Muscle of arm (tissue), 14 donors: ENCODE results near the gene TBL1X. TPM values are rescaled to one million over a fixed set of nuclear protein-coding genes. Genes with fewer than 3 reads are reported as not detected.
"Not testable (repeated sequence)": the region's sequence is repeated elsewhere in the genome, so short reads cannot be mapped to it uniquely, and the experiment has no call there.

ENCODE experiments used
- DNase-seq: peaks from one replicate; pipeline ENCODE4 v3.0.0-alpha.2; 2013
- long read RNA-seq, 11 donors: transcript quantifications; one replicate each; lab custom pipeline, GENCODE V29; 2026
- polyA plus RNA-seq, 12 donors: library from polyadenylated mRNA; unstranded; fragments of 120-200 nt; gene quantifications; one replicate each; pipeline ENCODE4 v1.2.1, GENCODE V29; 2013; ENCODE audit not compliant: insufficient read length in 12 of 12

The TBL1X gene
- polyA plus RNA-seq = 10 to 100 TPM in 8 of 12 donors, 1 to 10 TPM in 3, not detected in 1; 7.8 to 21.0 (median 12.3) TPM
- long read RNA-seq, donor 1, full-length matches to known transcripts = 2 of 2 reads
- long read RNA-seq, donor 1, partial matches to known transcripts = 0 of 2 reads
- long read RNA-seq, donor 1, other reads (novel, unspliced or antisense) = 0 of 2 reads
- long read RNA-seq, donor 2, full-length matches to known transcripts = 1 of 1 reads
- long read RNA-seq, donor 2, partial matches to known transcripts = 0 of 1 reads
- long read RNA-seq, donor 2, other reads (novel, unspliced or antisense) = 0 of 1 reads
- long read RNA-seq, donor 3 = 0 reads
- long read RNA-seq, donor 4 = 0 reads
- long read RNA-seq, donor 5, full-length matches to known transcripts = 3 of 3 reads
- long read RNA-seq, donor 5, partial matches to known transcripts = 0 of 3 reads
- long read RNA-seq, donor 5, other reads (novel, unspliced or antisense) = 0 of 3 reads
- long read RNA-seq, donor 6 = 0 reads
- long read RNA-seq, donor 7 = 0 reads
- long read RNA-seq, donor 8, full-length matches to known transcripts = 1 of 1 reads
- long read RNA-seq, donor 8, partial matches to known transcripts = 0 of 1 reads
- long read RNA-seq, donor 8, other reads (novel, unspliced or antisense) = 0 of 1 reads
- long read RNA-seq, donor 9 = 0 reads
- long read RNA-seq, donor 10, full-length matches to known transcripts = 1 of 1 reads
- long read RNA-seq, donor 10, partial matches to known transcripts = 0 of 1 reads
- long read RNA-seq, donor 10, other reads (novel, unspliced or antisense) = 0 of 1 reads
- long read RNA-seq, donor 11, full-length matches to known transcripts = 1 of 9 reads
- long read RNA-seq, donor 11, partial matches to known transcripts = 8 of 9 reads
- long read RNA-seq, donor 11, other reads (novel, unspliced or antisense) = 0 of 9 reads

- DNase-seq = peak; percentile 20
These were observed at the start of gene TBL1X for GRCh38 chrX:9464435-9465371. Gene TBL1X, plus strand, starts transcription at chrX:9465058. Its CDS starts 188,529 bp downstream, at chrX:9653587.

- no peak for DNase-seq
These were observed 48.1 kb upstream of the TBL1X start for GRCh38 chrX:9416562-9417348.

GRCh38 chrX:9418262-9418661, 46.6 kb upstream of the TBL1X start:
- no peak for DNase-seq

- DNase-seq = no peak
These were observed 44.3 kb upstream of the TBL1X start for GRCh38 chrX:9420275-9421265.

GRCh38 chrX:9429767-9430166, 35.1 kb upstream of the TBL1X start:
- DNase-seq = no peak

GRCh38 chrX:9430346-9430921, 34.4 kb upstream of the TBL1X start:
- no peak for DNase-seq

- no peak for DNase-seq
These were observed 33.6 kb upstream of the TBL1X start for GRCh38 chrX:9431281-9431680.

GRCh38 chrX:9433596-9433995, 31.3 kb upstream of the TBL1X start:
- no peak for DNase-seq

- DNase-seq = no peak
These were observed 30.8 kb upstream of the TBL1X start for GRCh38 chrX:9434051-9434550.

GRCh38 chrX:9435086-9435485, 29.8 kb upstream of the TBL1X start:
- not testable (repeated sequence) for DNase-seq

GRCh38 chrX:9436812-9437211, 28.0 kb upstream of the TBL1X start:
- no peak for DNase-seq

- DNase-seq = no peak
These were observed 25.8 kb upstream of the TBL1X start for GRCh38 chrX:9438933-9439494.

GRCh38 chrX:9440116-9440844, 24.6 kb upstream of the TBL1X start:
- DNase-seq = no peak

GRCh38 chrX:9442056-9442455, 22.8 kb upstream of the TBL1X start:
- DNase-seq = no peak

- no peak for DNase-seq
These were observed 21.5 kb upstream of the TBL1X start for GRCh38 chrX:9443327-9443726.

- DNase-seq = no peak
These were observed 17.0 kb upstream of the TBL1X start for GRCh38 chrX:9447906-9448305.

- DNase-seq = no peak
These were observed 8.4 kb upstream of the TBL1X start for GRCh38 chrX:9456250-9457074.
